IMR-90 (cell line): ENCODE data around the gene KDM8.

Experiments used
- BHLHE40 ChIP-seq: fragments of 150-350 bp; IDR thresholded peaks from 2 replicates; pipeline ENCODE4 v1.6.1; 2016; ENCODE audit warnings: mild to moderate bottlenecking, low read depth, low read length
- CHD1 ChIP-seq: IDR thresholded peaks from 2 replicates; pipeline ENCODE4 v1.6.1; 2012; ENCODE audit warnings: low read depth, low read length, improper control_type of control experiment
- CTCF ChIP-seq: conservative IDR thresholded peaks from 2 replicates; pipeline ENCODE4 v1.5.1; 2012; ENCODE audit warnings: mild to moderate bottlenecking, low read depth, low read length, improper control_type of control experiment
- ELK1 ChIP-seq: fragments of 150-350 bp; IDR thresholded peaks from 2 replicates; pipeline ENCODE4 v1.6.1; 2016; ENCODE audit warnings: low read depth, mild to moderate bottlenecking, low read length, moderate library complexity, borderline replicate concordance
- MAFK ChIP-seq: IDR thresholded peaks from 2 replicates; pipeline ENCODE4 v1.6.1; 2012; ENCODE audit warnings: low read depth, low read length, improper control_type of control experiment
- MXI1 ChIP-seq: IDR thresholded peaks from 2 replicates; pipeline ENCODE4 v1.6.1; 2012; ENCODE audit warnings: low read depth, mild to moderate bottlenecking, low read length, moderate library complexity, borderline replicate concordance
- POLR2A ChIP-seq: IDR thresholded peaks from 2 replicates; pipeline ENCODE4 v1.6.1; 2012; ENCODE audit warnings: mild to moderate bottlenecking, low read depth, low read length
- RAD21 ChIP-seq: IDR thresholded peaks from 2 replicates; pipeline ENCODE4 v1.6.1; 2012; ENCODE audit warnings: low read length, improper control_type of control experiment
- RCOR1 ChIP-seq: IDR thresholded peaks from 2 replicates; pipeline ENCODE4 v1.6.1; 2012; ENCODE audit warnings: mild to moderate bottlenecking, low read length, improper control_type of control experiment; ENCODE audit not compliant: insufficient replicate concordance
- RFX5 ChIP-seq: IDR thresholded peaks from 2 replicates; pipeline ENCODE4 v1.8.0; 2012; ENCODE audit warnings: low read depth, mild to moderate bottlenecking, low read length, moderate library complexity
- SMC3 ChIP-seq: fragments of 150-350 bp; IDR thresholded peaks from 2 replicates; pipeline ENCODE4 v1.6.1; 2016; ENCODE audit warnings: low read depth, mild to moderate bottlenecking, antibody characterized with exemption, low read length, moderate library complexity
- USF2 ChIP-seq: fragments of 150-350 bp; IDR thresholded peaks from 2 replicates; pipeline ENCODE4 v1.6.1; 2017; ENCODE audit warnings: mild to moderate bottlenecking, antibody characterized with exemption, low read length, low read depth

- TF ChIP-seq POLR2A (no peak), SMC3 (no peak), RFX5 (no peak), RCOR1 (no peak), MAFK (no peak), CTCF (no peak), USF2 (no peak), RAD21 (no peak), ELK1 (no peak), MXI1 (no peak), BHLHE40 (no peak), CHD1 (no peak)
These were observed 67.0 kb downstream of the KDM8 start for GRCh38 chr16:27270349-27270748.
